ENCODE data around the gene C3orf22.

Gene C3orf22

GRCh38 chr3:126539558-126540250 is 19.0 kb downstream of the C3orf22 start:
- no peak for TF ChIP-seq TAF1 (IDR thresholded peaks at IDR 0.05; ENCODE audit: borderline replicate concordance, insufficient read depth, low read length)
- no peak for TF ChIP-seq REST (IDR thresholded peaks at IDR 0.05; ENCODE audit: insufficient read depth in 1 of 2, low read depth in 2 of 2, low read length in 2 of 2)
- no peak for TF ChIP-seq SIN3A (IDR thresholded peaks at IDR 0.05; ENCODE audit: borderline replicate concordance, insufficient read depth, low read length)
- TF ChIP-seq POLR2AphosphoS5 (IDR thresholded peaks at IDR 0.05; ENCODE audit: low read depth, low read length) = no peak
- no peak for TF ChIP-seq FOXP2 (optimal IDR thresholded peaks at IDR 0.05; ENCODE audit: borderline replicate concordance, extremely low read depth, extremely low read length, insufficient read depth)

- TF ChIP-seq REST (IDR thresholded peaks at IDR 0.05; ENCODE audit: insufficient read depth in 1 of 2, low read depth in 2 of 2, low read length in 2 of 2) (no peak), POLR2AphosphoS5 (IDR thresholded peaks at IDR 0.05; ENCODE audit: low read depth, low read length) (no peak), FOXP2 (optimal IDR thresholded peaks at IDR 0.05; ENCODE audit: borderline replicate concordance, extremely low read depth, extremely low read length, insufficient read depth) (no peak), TAF1 (IDR thresholded peaks at IDR 0.05; ENCODE audit: borderline replicate concordance, insufficient read depth, low read length) (no peak), SIN3A (IDR thresholded peaks at IDR 0.05; ENCODE audit: borderline replicate concordance, insufficient read depth, low read length) (no peak)
Observed at GRCh38 chr3:126538966-126539365, 19.8 kb downstream of the C3orf22 start.

- no peak for TF ChIP-seq FOXP2 (optimal IDR thresholded peaks at IDR 0.05; ENCODE audit: borderline replicate concordance, extremely low read depth, extremely low read length, insufficient read depth)
- no peak for TF ChIP-seq SIN3A (IDR thresholded peaks at IDR 0.05; ENCODE audit: borderline replicate concordance, insufficient read depth, low read length)
- TF ChIP-seq TAF1 (IDR thresholded peaks at IDR 0.05; ENCODE audit: borderline replicate concordance, insufficient read depth, low read length) = no peak
- TF ChIP-seq POLR2AphosphoS5 (IDR thresholded peaks at IDR 0.05; ENCODE audit: low read depth, low read length) = no peak
- TF ChIP-seq REST (IDR thresholded peaks at IDR 0.05; ENCODE audit: insufficient read depth in 1 of 2, low read depth in 2 of 2, low read length in 2 of 2) = no peak
Observed at GRCh38 chr3:126538316-126538715, 20.4 kb downstream of the C3orf22 start.

GRCh38 chr3:126537730-126538281 is 20.9 kb downstream of the C3orf22 start:
- TF ChIP-seq POLR2AphosphoS5 (IDR thresholded peaks at IDR 0.05; ENCODE audit: low read depth, low read length) = no peak

GRCh38 chr3:126537116-126537729 is 21.5 kb downstream of the C3orf22 start:
- no peak for TF ChIP-seq POLR2AphosphoS5 (IDR thresholded peaks at IDR 0.05; ENCODE audit: low read depth, low read length)
- TF ChIP-seq REST (IDR thresholded peaks at IDR 0.05; ENCODE audit: insufficient read depth in 1 of 2, low read depth in 2 of 2, low read length in 2 of 2) = no peak
- no peak for TF ChIP-seq SIN3A (IDR thresholded peaks at IDR 0.05; ENCODE audit: borderline replicate concordance, insufficient read depth, low read length)
- TF ChIP-seq TAF1 (IDR thresholded peaks at IDR 0.05; ENCODE audit: borderline replicate concordance, insufficient read depth, low read length) = no peak
- no peak for TF ChIP-seq FOXP2 (optimal IDR thresholded peaks at IDR 0.05; ENCODE audit: borderline replicate concordance, extremely low read depth, extremely low read length, insufficient read depth)
